ENCODE results near the gene RUNX2. TPM values are rescaled to one million over a fixed set of nuclear protein-coding genes. Genes with fewer than 3 reads are reported as not detected.

RUNX2 gene
- total and polyA plus RNA-seq, 2 of the 8 experiments (the other 6 are each of a cell fraction or from before 2014, with no cell fraction given): 0.26 to 1.2 TPM

DNA sequence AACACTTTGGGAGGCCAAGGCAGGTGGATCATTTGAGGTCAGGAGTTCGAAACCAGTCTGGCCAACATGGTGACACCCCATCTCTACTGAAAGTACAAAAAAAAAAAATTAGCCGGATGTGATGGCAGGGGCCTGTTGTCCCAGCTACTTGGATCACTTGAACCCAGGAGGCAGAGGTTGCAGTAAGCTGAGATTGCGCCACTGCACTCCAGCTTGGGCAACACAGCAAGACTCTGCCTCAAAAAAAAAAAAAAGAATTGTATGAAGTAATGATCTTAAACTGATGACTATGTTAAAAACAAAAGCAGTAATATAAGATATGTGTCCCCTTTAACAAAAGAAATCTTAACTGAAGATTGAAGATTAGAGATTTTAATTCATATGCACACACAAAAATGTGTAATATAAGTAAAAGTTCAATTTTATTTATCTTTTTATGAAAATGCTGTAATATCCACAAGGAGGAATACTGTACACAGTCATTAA lies 29.0 kb upstream of the RUNX2 start (continued):
- TF ChIP-seq CHD7 (IDR thresholded peaks at IDR 0.05; ENCODE audit: insufficient replicate concordance, low read length): no peak
- no peak for TF ChIP-seq CBX5 (IDR thresholded peaks at IDR 0.05; ENCODE audit: low read depth, low read length)
- no peak for TF ChIP-seq SUZ12 (IDR thresholded peaks at IDR 0.05; ENCODE audit: low read length)
- no peak for TF ChIP-seq TEAD4 (IDR thresholded peaks at IDR 0.05; ENCODE audit: low read depth, low read length)
- TF ChIP-seq HDAC2 (IDR thresholded peaks at IDR 0.05; ENCODE audit: borderline replicate concordance in 1 of 2, low read depth in 2 of 2, low read length in 2 of 2): no peak
- TF ChIP-seq ASH2L (IDR thresholded peaks at IDR 0.05; ENCODE audit: low read length): no peak
- TF ChIP-seq RXRA (IDR thresholded peaks at IDR 0.05; ENCODE audit: insufficient read depth, low read depth, low read length): no peak
- TF ChIP-seq BACH1 (IDR thresholded peaks at IDR 0.05; ENCODE audit: low read length): no peak
- no peak for TF ChIP-seq SP1 (IDR thresholded peaks at IDR 0.05; ENCODE audit: low read depth, low read length)
- no peak for TF ChIP-seq EGR1 (IDR thresholded peaks at IDR 0.05; ENCODE audit: borderline replicate concordance, low read depth, low read length)

Data from H1 (cell line).